Lung (tissue), 12 donors: ENCODE results near the gene PLD5. TPM values are rescaled to one million over a fixed set of nuclear protein-coding genes. Genes with fewer than 3 reads are reported as not detected.

ENCODE experiments used
- ATAC-seq: fragments of 200-7000 bp; cut with Tn5 transposase; one replicate; pipeline ENCODE4 v1.9.1; 2020; ENCODE audit warnings: moderate number of reproducible peaks; ENCODE audit not compliant: insufficient read depth, low FRiP score
- DNase-seq, 3 donors: peaks; one replicate each; pipeline ENCODE4 v3.0.0-alpha.2; 2013 to 2017
- H3K27ac ChIP-seq, 2 donors: one replicate each; pipeline ENCODE4 v1.5.1; 2013; ENCODE audit warnings: mild to moderate bottlenecking in 2 of 2, moderate library complexity in 2 of 2, control low read depth in 1 of 2, inconsistent platforms in 1 of 2, low read depth in 1 of 2, low read length in 1 of 2
- H3K27me3 ChIP-seq, 3 donors: one replicate each; pipeline ENCODE4 v1.5.1; 2013; ENCODE audit warnings: low read length in 2 of 3; ENCODE audit not compliant: control insufficient read depth in 3 of 3, insufficient read depth in 3 of 3
- H3K36me3 ChIP-seq, 4 donors: one replicate each; pipeline ENCODE4 v1.5.1; 2013; ENCODE audit warnings: low read length in 4 of 4, mild to moderate bottlenecking in 1 of 4, moderate library complexity in 1 of 4; ENCODE audit not compliant: control insufficient read depth in 4 of 4, insufficient read depth in 4 of 4
- H3K4me1 ChIP-seq, 5 donors: one replicate each; pipeline ENCODE4 v1.5.1; 2013; ENCODE audit warnings: low read length in 5 of 5, mild to moderate bottlenecking in 2 of 5, moderate library complexity in 1 of 5; ENCODE audit not compliant: control insufficient read depth in 5 of 5, insufficient read depth in 5 of 5
- H3K4me3 ChIP-seq: one replicate; pipeline ENCODE4 v1.5.1; 2013; ENCODE audit warnings: mild to moderate bottlenecking, control low read depth, moderate library complexity
- H3K9ac ChIP-seq, 2 donors: one replicate each; pipeline ENCODE4 v1.5.1; 2013; ENCODE audit warnings: low read length in 2 of 2, control low read depth in 1 of 2; ENCODE audit not compliant: insufficient read depth in 1 of 2
- H3K9me3 ChIP-seq, 4 donors: one replicate each; pipeline ENCODE4 v1.5.1; 2013; ENCODE audit warnings: low read length in 3 of 4, mild to moderate bottlenecking in 1 of 4, moderate library complexity in 1 of 4; ENCODE audit not compliant: control insufficient read depth in 4 of 4, insufficient read depth in 3 of 4
- CTCF ChIP-seq: IDR thresholded peaks from 2 replicates; pipeline ENCODE4 v1.5.1; 2012; ENCODE audit warnings: mild to moderate bottlenecking; ENCODE audit errors: control extremely low read depth, extremely low read depth
- whole genome bisulfite sequencing, 2 donors: extraction: QIAGEN DNeasy Blood & Tissue Kit; methylation state at CpG; one replicate each; pipeline ENCODE4 v1.1.7; 2013; 5-methylcytosine and 5-hydroxymethylcytosine counted together
- polyA plus RNA-seq, 2 donors: library from polyadenylated mRNA; stranded (reverse); fragments of 200-250 nt; gene quantifications; one replicate each; pipeline ENCODE4 v1.2.1, GENCODE V29; 2013
- total RNA-seq, 2 donors: library from RNA; depleted of rRNA in 1 of 2; stranded (reverse); fragments of >200 nt in 1 of 2; gene quantifications; one replicate each; pipeline ENCODE4 v1.2.1, GENCODE V29; 2014 to 2021
- donor health status: control.
- donor health status: control.
- donor health status: Bipolar disorder and iron deficiency.
- donor health status: healthy.
- donor health status: DM: yes; HTN: yes; CAD: no.

PLD5 gene
- total and polyA plus RNA-seq, 4 donors = 0.09 to 0.43 (median 0.28) TPM

- Histone ChIP-seq H3K27ac (no peak overlapping the region), H3K36me3 (no peaks in the 10 kb centered on the region), H3K4me1 (peaks cover 0 to 14% (median 4%) of the 10 kb centered on the region in 5 donors), H3K9ac (no peak overlapping the region), H3K4me3 (no peak overlapping the region), H3K27me3 (peaks cover 0 to 72% (median 44%) of the 10 kb centered on the region in 3 donors), H3K9me3 (no peaks in the 10 kb centered on the region)
- no peak for TF ChIP-seq CTCF
- 3% methylated on average over 26 of the region's 26 CpGs for WGBS, 2 donors
- no peak for DNase-seq
- no peak for ATAC-seq
These were observed 1.3 kb downstream of the PLD5 start for GRCh38 chr1:242522996-242523718.

GRCh38 chr1:242522304-242522945 lies 2.1 kb downstream of the PLD5 start:
- H3K9me3 ChIP-seq = no peaks in the 10 kb centered on the region

GRCh38 chr1:242515555-242515954 lies 8.9 kb downstream of the PLD5 start:
- no peak for ATAC-seq
- Histone ChIP-seq H3K27ac (no peak overlapping the region), H3K27me3 (peaks cover 0 to 14% (median 4%) of the 10 kb centered on the region in 3 donors), H3K4me3 (no peak overlapping the region), H3K9me3 (peaks cover 0 to 3% (median 0%) of the 10 kb centered on the region in 4 donors), H3K36me3 (no peaks in the 10 kb centered on the region), H3K9ac (no peak overlapping the region), H3K4me1 (no peaks in the 10 kb centered on the region)
- WGBS, 2 donors = 66 to 82% methylated on average over 2 of the region's 2 CpGs
- TF ChIP-seq CTCF = no peak
- no peak for DNase-seq

More at GRCh38 chr1:242522304-242522945, 2.1 kb downstream of the PLD5 start:
- Histone ChIP-seq H3K36me3 (no peaks in the 10 kb centered on the region), H3K4me3 (no peak overlapping the region), H3K9ac (no peak overlapping the region), H3K27ac (no peak overlapping the region), H3K4me1 (peaks cover 0 to 14% (median 4%) of the 10 kb centered on the region in 5 donors), H3K27me3 (peaks cover 0 to 68% (median 44%) of the 10 kb centered on the region in 3 donors)
- TF ChIP-seq CTCF = no peak
- 55 to 59% methylated on average over 6 of the region's 6 CpGs for whole genome bisulfite sequencing, 2 donors
- no peak for ATAC-seq
- DNase-seq = no peak
